Measurements from ENCODE around the gene GNAO1.

GNAO1 gene

DNA sequence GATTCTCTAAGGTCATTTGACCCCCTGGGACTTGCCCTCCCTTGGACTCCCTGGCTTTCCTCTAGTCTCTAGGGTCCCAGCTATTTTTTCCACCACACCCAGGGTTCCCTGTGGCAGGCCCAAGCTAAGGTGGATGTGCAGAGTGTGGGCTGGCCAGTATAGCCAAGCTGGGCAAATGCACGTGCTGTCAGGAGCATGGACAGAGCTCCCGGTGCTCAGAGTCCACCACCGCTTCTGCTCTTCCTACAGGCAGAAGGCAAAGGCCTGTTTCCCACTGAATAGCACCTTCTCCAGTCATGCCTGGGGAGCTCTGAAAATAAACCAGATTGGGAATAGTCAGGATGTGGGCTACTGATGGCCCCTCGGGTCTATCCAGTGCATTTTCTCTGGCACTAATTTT, 53.3 kb downstream of the GNAO1 start:
- no peak for DNase-seq

DNA sequence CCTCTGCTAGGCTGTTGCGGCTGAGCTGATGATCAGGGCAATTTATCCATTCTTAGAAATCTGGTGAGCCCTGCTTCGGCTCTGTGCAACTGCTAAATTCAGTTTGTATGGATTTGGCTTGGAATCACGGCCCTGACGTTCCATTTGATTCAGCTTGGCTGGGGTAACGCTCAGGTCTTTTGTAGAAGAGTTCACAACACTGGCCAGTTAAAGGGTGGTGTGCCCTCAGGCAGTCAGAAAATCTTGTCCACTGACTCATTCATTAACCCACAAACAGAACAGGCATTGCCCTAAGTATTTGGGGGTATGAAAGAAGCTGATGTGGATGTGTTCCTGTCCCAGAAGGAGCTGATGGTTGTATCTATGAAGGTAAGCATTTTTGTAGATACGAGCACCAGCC, 53.9 kb downstream of the GNAO1 start:
- DNase-seq = no peak

GRCh38 chr16:56246051-56246817, 54.9 kb downstream of the GNAO1 start:
- DNase-seq = no peak

DNA sequence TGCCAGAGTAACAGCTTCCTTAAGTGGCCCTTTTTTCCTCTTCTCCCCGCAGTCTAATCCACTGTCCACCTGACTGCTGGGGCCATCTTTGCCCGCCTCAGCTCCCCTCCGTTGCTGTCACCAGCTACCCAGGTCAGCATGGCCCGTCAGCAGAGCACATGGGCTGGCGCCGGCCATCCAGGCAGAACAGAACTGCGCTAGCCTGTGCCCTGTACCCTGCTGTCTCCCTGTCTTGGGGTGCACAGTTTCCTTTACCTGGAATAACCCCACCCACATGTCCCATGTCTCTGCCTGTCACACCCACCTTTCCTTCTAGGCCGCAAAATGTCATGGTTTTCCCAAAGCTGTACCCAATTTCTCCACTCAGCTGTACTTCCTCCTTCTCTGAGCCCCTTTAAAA, 55.7 kb downstream of the GNAO1 start:
- DNase-seq = no peak

DNA sequence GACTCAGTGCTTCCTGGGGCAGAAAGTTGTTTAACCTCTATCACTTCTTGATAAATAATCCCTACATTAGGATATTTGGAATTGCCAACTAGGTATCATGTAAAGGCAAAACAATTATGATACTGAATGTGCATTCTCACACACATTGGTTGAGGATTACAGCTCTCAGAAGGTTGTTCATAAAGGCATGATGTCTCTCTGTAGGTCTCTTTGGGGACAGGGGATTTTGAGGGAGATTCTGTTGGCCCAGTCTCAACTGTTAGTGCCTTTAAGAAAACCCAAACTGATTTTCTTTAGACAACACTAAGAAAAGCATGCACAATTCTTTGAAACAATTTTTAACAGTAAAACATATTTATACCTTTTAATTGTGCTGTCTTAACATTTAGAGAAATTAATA, 56.5 kb downstream of the GNAO1 start:
- DNase-seq = no peak

DNA sequence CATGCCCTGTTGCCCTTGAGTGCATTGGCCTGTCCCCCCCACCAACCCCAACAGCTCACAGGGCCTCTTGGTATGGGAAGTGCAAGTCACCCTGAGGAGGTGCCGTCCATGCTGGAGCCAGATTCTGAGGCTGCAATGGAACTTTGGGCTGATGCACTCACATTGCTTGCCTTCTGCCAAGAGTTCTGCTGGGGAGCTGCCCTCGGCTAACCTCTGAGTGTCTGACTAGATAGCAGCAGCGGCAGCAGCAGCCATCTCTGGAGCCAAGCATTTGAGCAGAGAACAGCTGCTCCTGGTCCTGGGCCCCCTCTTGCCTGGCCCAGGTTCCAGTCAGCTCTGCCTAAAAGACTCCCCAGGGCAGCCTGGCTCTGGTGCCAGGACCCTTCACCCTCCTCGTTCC, 61.5 kb downstream of the GNAO1 start:
- DNase-seq = no peak

DNA sequence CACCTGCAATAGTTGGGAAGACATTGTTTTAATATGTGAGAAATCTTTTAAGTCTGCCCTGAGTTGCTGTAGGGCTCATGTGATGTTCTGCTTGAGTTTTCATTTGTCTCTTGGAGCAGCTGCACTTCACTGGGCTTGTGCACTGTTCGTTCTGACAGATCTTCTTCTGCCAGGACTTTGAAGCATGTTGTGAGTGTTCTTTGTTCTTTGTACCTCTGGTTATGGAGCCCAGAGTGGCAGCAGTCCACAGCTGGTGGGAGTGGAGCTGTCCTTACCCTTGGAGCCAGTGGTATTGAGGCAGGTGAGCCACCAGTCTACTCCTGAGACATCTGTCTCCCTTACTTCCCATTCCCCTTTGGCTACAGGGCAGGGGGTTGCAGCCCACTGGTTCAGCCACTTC, 64.6 kb downstream of the GNAO1 start:
- no peak for DNase-seq

DNA sequence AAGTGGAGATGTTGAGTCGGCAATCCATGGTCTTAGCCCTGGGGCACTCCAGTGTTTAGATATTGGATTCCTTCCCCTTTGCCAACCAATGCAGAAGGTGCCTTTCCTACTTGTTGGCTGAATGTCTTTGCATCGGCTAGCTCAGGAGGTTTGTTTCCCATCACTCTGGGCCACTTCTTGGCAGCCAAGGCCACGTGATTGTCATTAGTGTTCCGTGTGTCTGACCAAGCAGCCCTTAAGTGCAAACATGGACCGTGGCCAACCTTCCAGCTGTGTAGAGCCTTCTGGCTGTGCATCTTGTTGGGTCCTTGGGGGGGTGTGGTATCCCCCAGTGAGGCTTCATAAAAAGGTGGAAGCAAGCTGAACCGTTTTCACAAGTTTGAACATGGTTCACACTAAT, 66.0 kb downstream of the GNAO1 start:
- no peak for DNase-seq

- no peak for DNase-seq
Observed at GRCh38 chr16:56257666-56258342, 66.5 kb downstream of the GNAO1 start.

GRCh38 chr16:56258508-56259424, 67.5 kb downstream of the GNAO1 start:
- DNase-seq = no peak

- no peak for DNase-seq
Observed at GRCh38 chr16:56259425-56259779, 68.1 kb downstream of the GNAO1 start.

GRCh38 chr16:56260378-56261160, 69.3 kb downstream of the GNAO1 start:
- no peak for DNase-seq

DNA sequence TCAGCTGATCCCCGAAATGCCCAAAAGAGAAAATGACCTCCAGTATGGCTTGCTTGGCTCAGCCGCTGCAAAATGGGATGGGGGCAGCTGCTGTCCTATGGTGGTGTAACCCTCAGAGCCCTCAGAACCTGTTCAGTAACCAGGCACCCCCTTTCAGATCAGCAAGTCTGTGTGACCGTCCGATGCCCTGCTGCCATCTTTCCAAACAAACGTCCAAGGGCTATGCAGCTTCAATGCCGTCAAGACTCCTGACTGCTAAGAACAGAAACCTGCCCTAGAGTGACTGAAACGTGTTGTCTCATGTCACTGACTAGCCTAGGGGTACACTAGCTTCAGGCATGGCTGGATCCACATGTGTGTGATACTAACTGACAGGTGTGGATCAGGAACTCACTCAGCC, 70.4 kb downstream of the GNAO1 start:
- no peak for DNase-seq

DNA sequence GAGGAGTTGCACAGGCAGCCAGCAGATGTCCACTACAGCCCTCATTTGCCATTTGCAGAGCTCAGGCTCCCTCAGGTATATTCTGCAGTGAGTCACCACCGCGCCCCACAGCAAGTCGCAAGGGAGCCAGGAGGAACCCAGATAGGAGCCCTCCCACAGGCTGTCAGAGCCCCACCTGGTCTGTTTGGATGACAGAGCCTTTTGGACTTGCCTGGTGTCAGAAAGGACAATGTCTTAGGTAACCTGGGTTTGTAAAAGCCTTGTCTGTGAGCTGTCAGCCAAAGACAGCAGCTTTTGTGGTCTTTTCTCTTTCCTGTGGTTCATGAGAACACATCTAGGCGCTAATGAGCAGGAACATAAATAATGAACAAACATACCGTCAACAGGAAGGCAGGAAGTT, 70.9 kb downstream of the GNAO1 start:
- no peak for DNase-seq

GRCh38 chr16:56262551-56263245, 71.4 kb downstream of the GNAO1 start:
- DNase-seq = no peak

DNA sequence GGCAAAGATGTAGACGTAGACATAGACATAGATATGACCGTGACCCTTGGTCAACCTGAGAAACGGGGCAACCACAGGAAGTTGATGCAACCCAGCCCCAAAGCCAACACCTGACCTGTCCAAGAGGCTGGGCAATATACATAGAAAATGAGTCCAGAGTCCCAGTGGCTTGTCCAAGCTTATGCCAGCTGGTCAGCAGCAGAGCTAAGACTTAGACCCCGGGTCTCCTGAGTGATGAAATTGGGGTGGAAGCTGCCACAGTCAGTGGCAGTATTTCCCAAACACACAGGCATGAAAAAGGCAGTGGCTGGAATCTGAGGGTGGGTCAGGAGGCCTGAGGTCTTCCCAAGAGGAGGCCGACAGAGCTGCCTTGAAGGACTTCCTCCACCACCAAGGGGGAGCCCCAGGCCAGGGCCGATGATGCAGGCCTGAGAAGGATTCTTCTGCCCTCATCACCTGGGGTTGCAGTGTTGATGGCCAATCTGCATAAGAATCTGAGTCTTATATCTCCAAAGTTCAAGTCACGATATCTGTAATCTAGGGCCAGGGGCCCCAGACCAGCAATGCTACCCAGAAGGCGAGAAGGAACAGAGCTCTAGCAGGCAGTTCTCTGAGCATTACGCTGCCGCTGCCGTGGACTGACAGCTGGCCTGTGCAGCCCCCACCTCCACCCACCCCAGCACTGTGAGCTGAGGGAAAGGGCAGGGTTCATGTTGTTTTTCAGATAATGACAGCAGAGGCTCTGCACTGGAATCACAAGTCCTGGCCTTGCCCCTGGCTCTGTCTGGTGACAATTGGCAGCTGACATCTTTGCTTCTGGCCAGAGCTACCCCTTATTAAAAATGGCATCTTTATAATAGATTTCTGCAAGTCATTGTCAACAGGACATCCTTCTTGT, 72.7 kb downstream of the GNAO1 start:
- DNase-seq = peak; percentile 46

- no peak for DNase-seq
Observed at GRCh38 chr16:56264609-56264972, 73.3 kb downstream of the GNAO1 start.

DNA sequence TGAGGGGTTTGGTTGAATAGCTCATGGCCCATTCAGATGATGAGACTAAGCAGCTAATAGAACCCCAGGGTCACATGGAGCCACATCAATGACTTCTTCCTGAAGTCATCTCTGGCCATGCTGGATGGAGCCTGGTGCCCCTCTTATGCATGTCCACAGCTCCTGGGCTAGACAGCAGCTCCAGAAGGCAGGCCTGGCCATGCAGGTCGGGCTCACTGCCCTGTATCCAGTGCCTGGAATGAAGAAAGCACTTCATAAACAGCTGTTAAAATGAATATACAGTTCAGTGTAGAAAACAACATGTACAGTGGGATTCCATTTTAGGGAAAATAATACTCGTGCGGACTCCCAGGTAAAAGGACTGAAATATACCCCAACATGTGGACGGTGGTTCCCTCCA, 73.9 kb downstream of the GNAO1 start:
- DNase-seq = no peak

GRCh38 chr16:56265746-56266145, 74.5 kb downstream of the GNAO1 start:
- DNase-seq = no peak

DNA sequence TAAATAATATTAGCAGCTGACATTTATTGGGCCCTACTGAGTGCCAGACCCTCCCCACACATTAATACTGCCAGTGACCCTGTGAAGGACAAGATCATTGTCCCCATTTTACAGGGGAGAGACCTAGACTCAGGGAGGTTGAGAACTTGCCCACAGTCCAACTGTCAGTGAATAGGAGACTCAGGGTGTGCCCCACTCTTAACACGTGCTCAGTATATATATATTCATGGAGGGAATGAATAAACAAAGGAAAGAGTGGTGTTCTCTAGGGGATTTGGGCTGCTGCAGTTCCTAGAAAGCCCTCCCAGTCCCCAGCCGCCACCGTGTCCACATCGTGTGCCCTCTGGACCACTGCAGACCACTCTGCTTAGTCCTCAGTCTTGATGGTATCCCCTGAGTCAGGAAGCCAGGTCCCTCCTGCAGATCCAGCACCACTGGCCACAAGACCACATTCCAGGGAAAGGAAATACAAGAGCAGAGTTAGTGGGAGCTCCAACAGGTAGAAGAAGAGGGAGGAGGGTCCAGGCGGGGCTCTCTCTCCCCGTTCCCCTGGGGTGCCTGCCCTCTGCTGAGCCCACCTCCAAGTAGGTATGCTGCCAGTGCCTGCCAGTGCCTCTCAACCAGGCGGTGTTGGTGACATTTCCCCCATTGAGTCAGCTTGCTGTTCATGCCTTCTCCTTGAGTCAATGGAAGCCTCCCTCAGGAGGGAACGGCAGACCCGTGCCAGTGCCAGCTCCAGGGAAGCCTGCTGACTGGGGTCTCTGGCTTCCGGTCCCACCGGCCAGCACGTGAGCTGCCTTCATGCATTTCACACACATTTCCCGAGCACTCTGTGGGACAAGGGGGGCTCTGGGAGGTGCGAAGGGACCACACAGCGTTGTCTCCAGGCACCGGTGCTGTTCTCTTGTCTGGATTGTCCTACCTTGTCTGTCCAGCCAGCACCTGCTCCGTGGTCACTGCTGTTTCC, 75.6 kb downstream of the GNAO1 start:
- no peak for DNase-seq

All from NCI-H2227 treated with DMSO at 0.1 percent for 48 hours (cell line).